ENCODE results near the gene OR6C3. TPM values are rescaled to one million over a fixed set of nuclear protein-coding genes. Genes with fewer than 3 reads are reported as not detected.
"Not testable (repeated sequence)": the region's sequence is repeated elsewhere in the genome, so short reads cannot be mapped to it uniquely, and the experiment has no call there.

The OR6C3 gene
- total RNA-seq (2014; rRNA removed; shearing (Covaris generic); ENCODE audit: low replicate concordance), result not detected in 2 replicates

DNA sequence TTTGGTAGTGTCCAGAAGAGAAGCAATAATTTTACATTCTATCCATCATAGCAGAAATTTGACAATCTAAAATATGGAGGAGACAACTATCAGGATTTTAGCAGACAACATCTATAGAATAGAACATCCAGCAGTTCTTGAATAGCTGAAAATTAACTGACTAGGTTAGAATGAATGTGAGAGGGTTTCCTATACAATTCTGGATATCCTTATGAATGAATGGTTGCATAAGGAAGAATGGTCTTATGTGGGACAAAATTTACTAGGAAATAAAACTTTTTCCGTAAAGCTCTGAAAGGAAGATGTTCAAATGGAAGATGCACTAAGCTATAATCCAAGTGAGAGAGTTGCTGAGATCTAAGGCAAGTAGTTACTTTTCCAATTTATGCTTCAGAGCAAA, at the start of gene OR6C3:
Gene OR6C3 (plus strand): TSS at position 301 of the 400 bp plus-strand sequence. CDS start 955 bp downstream, outside the sequence.
- no peak within 1 kb of the TSS for H2AFZ ChIP-seq (ENCODE audit: low read length)
- H3K9ac ChIP-seq (ENCODE audit: low read length), result no peak within 1 kb of the TSS
- no peak for DNase-seq
- H3K4me2 ChIP-seq (ENCODE audit: low read depth, low read length, poor library complexity, severe bottlenecking), result no peak within 1 kb of the TSS
- no peaks in the 10 kb centered on the region for H3K4me1 ChIP-seq (ENCODE audit: low read length)
- no peaks in the 10 kb centered on the region for H3K9me3 ChIP-seq (ENCODE audit: low read length)
- H3K27me3 ChIP-seq (ENCODE audit: low read length), result no peaks in the 10 kb centered on the region
- H3K27ac ChIP-seq (ENCODE audit: low read length), result no peak within 1 kb of the TSS
- H3K36me3 ChIP-seq (ENCODE audit: insufficient read depth, low read length), result no peaks in the 10 kb centered on the region
- no peaks in the 10 kb centered on the region for H3K79me2 ChIP-seq (ENCODE audit: low read length)
- H3K9me2 ChIP-seq (replicated peaks; ENCODE audit: insufficient read depth, low read length), result no peaks in the 10 kb centered on the region
- H4K20me1 ChIP-seq (ENCODE audit: insufficient read depth, low read depth, low read length), result no peaks in the 10 kb centered on the region
- H3K4me3 ChIP-seq (ENCODE audit: low read length), result no peak within 1 kb of the TSS

- Histone ChIP-seq H3K79me2 (ENCODE audit: low read length) (no peaks in the 10 kb centered on the region), H3K9ac (ENCODE audit: low read length) (no peak overlapping the region), H2AFZ (ENCODE audit: low read length) (no peak overlapping the region), H3K4me2 (ENCODE audit: low read depth, low read length, poor library complexity, severe bottlenecking) (no peak overlapping the region), H3K4me3 (ENCODE audit: low read length) (no peak overlapping the region), H3K27ac (ENCODE audit: low read length) (no peak overlapping the region), H3K9me3 (ENCODE audit: low read length) (no peaks in the 10 kb centered on the region), H3K4me1 (ENCODE audit: low read length) (no peaks in the 10 kb centered on the region), H3K9me2 (replicated peaks; ENCODE audit: insufficient read depth, low read length) (no peaks in the 10 kb centered on the region), H3K27me3 (ENCODE audit: low read length) (no peaks in the 10 kb centered on the region), H3K36me3 (ENCODE audit: insufficient read depth, low read length) (no peaks in the 10 kb centered on the region), H4K20me1 (ENCODE audit: insufficient read depth, low read depth, low read length) (no peaks in the 10 kb centered on the region)
- DNase-seq, result no peak
Observed at GRCh38 chr12:55280991-55281390, 49.6 kb upstream of the OR6C3 start.

DNA sequence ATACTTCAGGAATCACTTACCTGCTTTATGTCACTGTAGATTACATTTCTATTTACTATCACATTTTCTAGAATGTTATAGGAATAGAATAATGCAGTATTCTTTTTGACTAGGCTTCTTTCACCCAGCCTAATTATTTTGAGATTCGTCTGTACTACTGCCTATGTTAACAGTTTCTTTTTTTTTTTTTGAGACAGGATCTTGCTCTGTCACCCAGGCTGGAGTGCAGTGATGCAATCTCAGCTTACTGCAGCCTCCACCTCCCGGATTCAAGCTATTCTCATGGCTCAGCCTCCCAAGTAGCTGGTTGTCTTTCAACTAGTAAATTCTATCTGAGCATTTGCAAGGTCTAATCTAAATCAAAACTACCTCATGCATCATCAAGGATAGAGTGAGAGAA, 40.5 kb upstream of the OR6C3 start:
- no peak for DNase-seq
- H3K9me3 ChIP-seq (ENCODE audit: low read length), result no peaks in the 10 kb centered on the region

GRCh38 chr12:55296469-55296868, 34.1 kb upstream of the OR6C3 start, which contains the start of gene OR6C6:
Gene OR6C6, minus strand, starts transcription at chr12:55296569. Its CDS starts 1,337 bp downstream, at chr12:55295232.
- H3K9me2 ChIP-seq (replicated peaks; ENCODE audit: insufficient read depth, low read length), result no peaks in the 10 kb centered on the region
- no peak for DNase-seq
- no peak within 1 kb of the TSS for H3K27ac ChIP-seq (ENCODE audit: low read length)
- no peak within 1 kb of the TSS for H2AFZ ChIP-seq (ENCODE audit: low read length)
- no peaks in the 10 kb centered on the region for H3K9me3 ChIP-seq (ENCODE audit: low read length)
- no peak within 1 kb of the TSS for H3K4me3 ChIP-seq (ENCODE audit: low read length)
- no peak within 1 kb of the TSS for H3K9ac ChIP-seq (ENCODE audit: low read length)
- no peak within 1 kb of the TSS for H3K4me2 ChIP-seq (ENCODE audit: low read depth, low read length, poor library complexity, severe bottlenecking)
- no peaks in the 10 kb centered on the region for H3K36me3 ChIP-seq (ENCODE audit: insufficient read depth, low read length)
- H3K27me3 ChIP-seq (ENCODE audit: low read length), result no peaks in the 10 kb centered on the region
- H3K4me1 ChIP-seq (ENCODE audit: low read length), result no peaks in the 10 kb centered on the region
- H4K20me1 ChIP-seq (ENCODE audit: insufficient read depth, low read depth, low read length), result no peaks in the 10 kb centered on the region
- no peaks in the 10 kb centered on the region for H3K79me2 ChIP-seq (ENCODE audit: low read length)

More for the DNA sequence above, 40.5 kb upstream of the OR6C3 start:
- Histone ChIP-seq H3K4me1 (ENCODE audit: low read length) (no peaks in the 10 kb centered on the region), H3K9me2 (replicated peaks; ENCODE audit: insufficient read depth, low read length) (no peaks in the 10 kb centered on the region), H3K4me2 (ENCODE audit: low read depth, low read length, poor library complexity, severe bottlenecking) (no peak overlapping the region), H3K27ac (ENCODE audit: low read length) (no peak overlapping the region), H3K36me3 (ENCODE audit: insufficient read depth, low read length) (no peaks in the 10 kb centered on the region), H2AFZ (ENCODE audit: low read length) (no peak overlapping the region), H3K27me3 (ENCODE audit: low read length) (no peaks in the 10 kb centered on the region), H3K4me3 (ENCODE audit: low read length) (no peak overlapping the region), H3K79me2 (ENCODE audit: low read length) (no peaks in the 10 kb centered on the region), H3K9ac (ENCODE audit: low read length) (no peak overlapping the region), H4K20me1 (ENCODE audit: insufficient read depth, low read depth, low read length) (no peaks in the 10 kb centered on the region)

GRCh38 chr12:55314043-55314442, 16.5 kb upstream of the OR6C3 start, which contains the start of gene OR6C1:
Gene OR6C1, plus strand, starts transcription at chr12:55314343. Its CDS starts 6,257 bp downstream, at chr12:55320600.
- no peak for DNase-seq
- no peak within 1 kb of the TSS for H3K4me2 ChIP-seq (ENCODE audit: low read depth, low read length, poor library complexity, severe bottlenecking)

GRCh38 chr12:55320201-55320600, 10.3 kb upstream of the OR6C3 start:
- no peak for DNase-seq
- Histone ChIP-seq H3K27me3 (ENCODE audit: low read length) (no peaks in the 10 kb centered on the region), H2AFZ (ENCODE audit: low read length) (no peak overlapping the region), H3K9me3 (ENCODE audit: low read length) (no peaks in the 10 kb centered on the region), H3K79me2 (ENCODE audit: low read length) (no peaks in the 10 kb centered on the region), H3K9me2 (replicated peaks; ENCODE audit: insufficient read depth, low read length) (no peaks in the 10 kb centered on the region), H3K9ac (ENCODE audit: low read length) (no peak overlapping the region), H3K4me1 (ENCODE audit: low read length) (no peaks in the 10 kb centered on the region), H3K4me2 (ENCODE audit: low read depth, low read length, poor library complexity, severe bottlenecking) (no peak overlapping the region), H3K36me3 (ENCODE audit: insufficient read depth, low read length) (no peaks in the 10 kb centered on the region), H3K4me3 (ENCODE audit: low read length) (no peak overlapping the region), H3K27ac (ENCODE audit: low read length) (no peak overlapping the region), H4K20me1 (ENCODE audit: insufficient read depth, low read depth, low read length) (no peaks in the 10 kb centered on the region)

More at GRCh38 chr12:55314043-55314442, 16.5 kb upstream of the OR6C3 start, which contains the start of gene OR6C1:
- Histone ChIP-seq H3K9me3 (ENCODE audit: low read length) (no peaks in the 10 kb centered on the region), H3K36me3 (ENCODE audit: insufficient read depth, low read length) (no peaks in the 10 kb centered on the region), H3K27ac (ENCODE audit: low read length) (no peak within 1 kb of the TSS), H4K20me1 (ENCODE audit: insufficient read depth, low read depth, low read length) (no peaks in the 10 kb centered on the region), H3K27me3 (ENCODE audit: low read length) (no peaks in the 10 kb centered on the region), H3K4me1 (ENCODE audit: low read length) (no peaks in the 10 kb centered on the region), H3K9ac (ENCODE audit: low read length) (no peak within 1 kb of the TSS), H2AFZ (ENCODE audit: low read length) (no peak within 1 kb of the TSS), H3K79me2 (ENCODE audit: low read length) (no peaks in the 10 kb centered on the region), H3K4me3 (ENCODE audit: low read length) (no peak within 1 kb of the TSS), H3K9me2 (replicated peaks; ENCODE audit: insufficient read depth, low read length) (no peaks in the 10 kb centered on the region)

GRCh38 chr12:55325801-55326200, 4.7 kb upstream of the OR6C3 start:
- not testable (repeated sequence) for H3K9me2 ChIP-seq (replicated peaks; ENCODE audit: insufficient read depth, low read length); H3K4me2 ChIP-seq (ENCODE audit: low read depth, low read length, poor library complexity, severe bottlenecking); H3K36me3 ChIP-seq (ENCODE audit: insufficient read depth, low read length); H3K79me2 ChIP-seq (ENCODE audit: low read length); H3K4me3 ChIP-seq (ENCODE audit: low read length); H3K9ac ChIP-seq (ENCODE audit: low read length); H4K20me1 ChIP-seq (ENCODE audit: insufficient read depth, low read depth, low read length); H3K9me3 ChIP-seq (ENCODE audit: low read length); H3K27ac ChIP-seq (ENCODE audit: low read length); H3K27me3 ChIP-seq (ENCODE audit: low read length); H2AFZ ChIP-seq (ENCODE audit: low read length); DNase-seq; H3K4me1 ChIP-seq (ENCODE audit: low read length)

- Histone ChIP-seq H3K9me2 (replicated peaks; ENCODE audit: insufficient read depth, low read length) (no peaks in the 10 kb centered on the region), H3K27me3 (ENCODE audit: low read length) (no peaks in the 10 kb centered on the region), H3K36me3 (ENCODE audit: insufficient read depth, low read length) (no peaks in the 10 kb centered on the region), H3K9me3 (ENCODE audit: low read length) (no peaks in the 10 kb centered on the region), H3K79me2 (ENCODE audit: low read length) (no peaks in the 10 kb centered on the region), H3K4me3 (ENCODE audit: low read length) (no peak overlapping the region), H3K9ac (ENCODE audit: low read length) (no peak overlapping the region), H3K4me1 (ENCODE audit: low read length) (no peaks in the 10 kb centered on the region), H3K27ac (ENCODE audit: low read length) (no peak overlapping the region), H3K4me2 (ENCODE audit: low read depth, low read length, poor library complexity, severe bottlenecking) (no peak overlapping the region), H4K20me1 (ENCODE audit: insufficient read depth, low read depth, low read length) (no peaks in the 10 kb centered on the region), H2AFZ (ENCODE audit: low read length) (no peak overlapping the region)
- no peak for DNase-seq
Observed at GRCh38 chr12:55336002-55336401, 5.5 kb downstream of the OR6C3 start.

DNA sequence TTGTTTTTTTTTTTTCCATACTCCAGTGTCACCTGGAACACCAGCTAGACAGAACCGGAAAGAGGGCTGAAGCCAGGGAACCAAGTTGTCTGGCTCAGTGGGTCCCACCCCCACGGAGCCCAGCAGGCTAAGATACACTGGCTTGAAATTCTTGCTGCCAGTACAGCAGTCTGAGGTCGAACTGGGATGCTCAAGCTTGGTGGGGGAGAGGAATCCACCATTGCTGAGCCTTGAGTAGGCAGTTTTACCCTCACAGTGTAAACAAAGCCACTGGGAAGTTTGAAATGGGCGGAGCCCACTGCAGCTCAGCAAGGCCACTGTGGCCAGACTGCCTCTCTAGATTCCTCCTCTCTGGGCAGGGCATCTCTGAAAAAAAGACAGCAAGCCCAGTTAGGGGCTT, 24.8 kb downstream of the OR6C3 start:
- not testable (repeated sequence) for H4K20me1 ChIP-seq (ENCODE audit: insufficient read depth, low read depth, low read length); H3K9me3 ChIP-seq (ENCODE audit: low read length); H3K36me3 ChIP-seq (ENCODE audit: insufficient read depth, low read length); DNase-seq; H3K27me3 ChIP-seq (ENCODE audit: low read length); H3K4me2 ChIP-seq (ENCODE audit: low read depth, low read length, poor library complexity, severe bottlenecking); H3K4me1 ChIP-seq (ENCODE audit: low read length); H3K9ac ChIP-seq (ENCODE audit: low read length); H3K9me2 ChIP-seq (replicated peaks; ENCODE audit: insufficient read depth, low read length); H2AFZ ChIP-seq (ENCODE audit: low read length); H3K79me2 ChIP-seq (ENCODE audit: low read length); H3K4me3 ChIP-seq (ENCODE audit: low read length); H3K27ac ChIP-seq (ENCODE audit: low read length)
